ENCODE measurements around the gene TSR1.

DNA sequence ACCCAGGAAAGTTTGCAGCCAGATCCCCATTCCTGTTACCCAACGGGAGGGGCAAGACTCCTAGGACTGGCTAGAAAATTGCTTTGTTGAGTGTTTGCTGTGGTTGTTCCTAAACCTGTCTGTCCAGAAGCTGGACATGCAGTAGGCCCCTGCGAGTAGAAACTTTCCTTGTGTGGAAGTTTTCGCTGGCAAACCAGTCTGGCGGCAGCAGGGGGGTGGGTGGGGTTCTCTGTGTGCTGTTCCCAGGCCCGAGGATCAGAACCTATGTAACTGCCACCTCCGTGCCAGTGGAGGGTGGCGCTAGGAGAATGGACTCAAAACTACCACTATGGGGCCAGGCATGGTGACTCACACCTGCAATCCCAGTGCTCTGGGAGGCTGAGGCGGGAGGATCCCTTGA, 10.2 kb upstream of the TSR1 start:
- TF ChIP-seq, protein P1, sequence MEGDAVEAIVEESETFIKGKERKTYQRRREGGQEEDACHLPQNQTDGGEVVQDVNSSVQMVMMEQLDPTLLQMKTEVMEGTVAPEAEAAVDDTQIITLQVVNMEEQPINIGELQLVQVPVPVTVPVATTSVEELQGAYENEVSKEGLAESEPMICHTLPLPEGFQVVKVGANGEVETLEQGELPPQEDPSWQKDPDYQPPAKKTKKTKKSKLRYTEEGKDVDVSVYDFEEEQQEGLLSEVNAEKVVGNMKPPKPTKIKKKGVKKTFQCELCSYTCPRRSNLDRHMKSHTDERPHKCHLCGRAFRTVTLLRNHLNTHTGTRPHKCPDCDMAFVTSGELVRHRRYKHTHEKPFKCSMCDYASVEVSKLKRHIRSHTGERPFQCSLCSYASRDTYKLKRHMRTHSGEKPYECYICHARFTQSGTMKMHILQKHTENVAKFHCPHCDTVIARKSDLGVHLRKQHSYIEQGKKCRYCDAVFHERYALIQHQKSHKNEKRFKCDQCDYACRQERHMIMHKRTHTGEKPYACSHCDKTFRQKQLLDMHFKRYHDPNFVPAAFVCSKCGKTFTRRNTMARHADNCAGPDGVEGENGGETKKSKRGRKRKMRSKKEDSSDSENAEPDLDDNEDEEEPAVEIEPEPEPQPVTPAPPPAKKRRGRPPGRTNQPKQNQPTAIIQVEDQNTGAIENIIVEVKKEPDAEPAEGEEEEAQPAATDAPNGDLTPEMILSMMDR (IDR thresholded peaks at IDR 0.05; ENCODE audit: poor library complexity), result no peak
- TF ChIP-seq EZH2phosphoT487 (IDR thresholded peaks at IDR 0.05; ENCODE audit: low read depth, severe bottlenecking, unreplicated experiment) (no peak), EZH2 (IDR thresholded peaks at IDR 0.05; ENCODE audit: borderline replicate concordance) (no peak)

All from hepatocyte (in vitro differentiated cells).